Measurements from ENCODE around the gene ELL.

- TF ChIP-seq EZH2 (IDR thresholded peaks at IDR 0.05) (no peak), POLR2AphosphoS5 (IDR thresholded peaks at IDR 0.05; ENCODE audit: borderline replicate concordance, low read depth, low read length) (no peak), FOXP2 (optimal IDR thresholded peaks at IDR 0.05; ENCODE audit: control extremely low read depth, extremely low read length, insufficient read depth) (no peak)
Measured at GRCh38 chr19:18494267-18494607, 27.6 kb downstream of the ELL start.

All from SK-N-MC (cell line).